Keratinocyte (primary cell): Measurements from ENCODE around the gene SLC16A13. TPM values are rescaled to one million over a fixed set of nuclear protein-coding genes. Genes with fewer than 3 reads are reported as not detected.

Experiments
- DNase-seq: peaks from one replicate; pipeline ENCODE4 v3.0.0-alpha.2; 2011; ENCODE audit warnings: low read depth, missing footprints, low spot score
- FAIRE-seq: peaks from 2 replicates; lab custom pipeline; 2011; peaks lifted over from hg19 to GRCh38; lab: Jason Lieb, UNC
- H2AFZ ChIP-seq: 2 replicates; pipeline ENCODE4 v1.6.0; 2012; ENCODE audit warnings: low read length, control low read depth, inconsistent platforms; ENCODE audit not compliant: control insufficient read depth
- H3K27ac ChIP-seq: 2 replicates; pipeline ENCODE4 v1.5.1; 2011; ENCODE audit warnings: low read length; ENCODE audit not compliant: control insufficient read depth, insufficient read depth
- H3K27me3 ChIP-seq: 3 replicates; pipeline ENCODE4 v1.6.0; 2011; ENCODE audit warnings: low read length; ENCODE audit not compliant: control insufficient read depth, insufficient read depth; ENCODE audit errors: extremely low read depth
- H3K36me3 ChIP-seq, 2 experiments: 2 replicates in 1 of 2; 3 replicates in 1 of 2; pipeline ENCODE4 v1.5.1; 2011; ENCODE audit warnings: low read length in 2 of 2, mild to moderate bottlenecking in 1 of 2; ENCODE audit not compliant: control insufficient read depth in 2 of 2, insufficient read depth in 2 of 2; ENCODE audit errors: extremely low read depth in 1 of 2
- H3K4me1 ChIP-seq: 3 replicates; pipeline ENCODE4 v1.5.1; 2011; ENCODE audit warnings: low read length; ENCODE audit not compliant: control insufficient read depth, insufficient read depth; ENCODE audit errors: extremely low read depth
- H3K4me2 ChIP-seq: 3 replicates; pipeline ENCODE4 v1.6.0; 2011; ENCODE audit warnings: low read depth, low read length; ENCODE audit not compliant: control insufficient read depth, insufficient read depth; ENCODE audit errors: extremely low read depth
- H3K4me3 ChIP-seq, 3 experiments: fragments of 200-600 bp in 1 of 3; sonication (generic) in 1 of 3; 2 replicates in 2 of 3; 3 replicates in 1 of 3; pipeline ENCODE4 v1.5.1; 2011 to 2016; ENCODE audit warnings: low read length in 3 of 3, mild to moderate bottlenecking in 3 of 3, control low read depth in 2 of 3, inconsistent platforms in 1 of 3, low read depth in 1 of 3, mixed read lengths in 1 of 3, mixed run types in 1 of 3, moderate library complexity in 1 of 3; ENCODE audit not compliant: control insufficient read depth in 2 of 3, insufficient read depth in 2 of 3; ENCODE audit errors: extremely low read depth in 1 of 3
- H3K79me2 ChIP-seq: 2 replicates; pipeline ENCODE4 v1.6.0; 2012; ENCODE audit warnings: low read length; ENCODE audit not compliant: control insufficient read depth, insufficient read depth
- H3K9ac ChIP-seq: 3 replicates; pipeline ENCODE4 v1.6.0; 2011; ENCODE audit warnings: low read length; ENCODE audit not compliant: control insufficient read depth, insufficient read depth; ENCODE audit errors: extremely low read depth
- H3K9me1 ChIP-seq: 3 replicates; pipeline ENCODE4 v1.6.0; 2011; ENCODE audit warnings: low read length; ENCODE audit not compliant: control insufficient read depth, insufficient read depth; ENCODE audit errors: extremely low read depth
- H3K9me3 ChIP-seq: 2 replicates; pipeline ENCODE4 v1.5.1; 2012; ENCODE audit warnings: low read depth, low read length; ENCODE audit not compliant: control insufficient read depth
- H4K20me1 ChIP-seq: 3 replicates; pipeline ENCODE4 v1.6.0; 2011; ENCODE audit warnings: low read length; ENCODE audit not compliant: control insufficient read depth, insufficient read depth; ENCODE audit errors: extremely low read depth
- EZH2 ChIP-seq: IDR thresholded peaks from one replicate; pipeline ENCODE4 v1.6.1; 2012; ENCODE audit warnings: inconsistent platforms, mild to moderate bottlenecking, low read length, moderate library complexity
- dilution Hi-C: fragments of 300-500 bp; cut with MboI; formaldehyde crosslinking; loops from one replicate; pipeline ENCODE4 v1.7.0; 2020; ENCODE audit warnings: low sequenced_read_pairs; ENCODE audit not compliant: extremely low pct_ligation_motif_present
- polyA plus RNA-seq, 5 experiments: library from polyadenylated mRNA; depleted of rRNA in 3 of 5; stranded (reverse) in 3 of 5; stranded (forward) in 1 of 5; unstranded in 1 of 5; fragments of >200 nt; gene quantifications; 1 replicate in 1 of 5; 2 replicates in 3 of 5; 3 replicates in 1 of 5; pipeline versions ENCODE4 v1.2.1 to v1.2.3, GENCODE V29; 2011 to 2012; ENCODE audit warnings: missing spikeins in 2 of 5, low read depth in 1 of 5, low replicate concordance in 1 of 5
- TF ChIP-seq, protein P1 (sequence below), 3 experiments: IDR thresholded peaks in 1 of 3; conservative IDR thresholded peaks in 1 of 3; optimal IDR thresholded peaks in 1 of 3; 2 replicates in 2 of 3; 3 replicates in 1 of 3; pipeline versions ENCODE3 to v1.5.1; 2011; ENCODE audit warnings: low read length in 3 of 3, mild to moderate bottlenecking in 3 of 3, moderate library complexity in 2 of 3, control low read depth in 1 of 3, inconsistent platforms in 1 of 3; ENCODE audit not compliant: insufficient read depth in 2 of 3; ENCODE audit errors: extremely low read depth in 1 of 3

Gene SLC16A13
- polyA plus RNA-seq, 1 donor (not counting 4 experiments of a cell fraction or from before 2014, with no cell fraction given): 2.7 TPM

- FAIRE-seq (no peak), DNase-seq (no peak)
- no peak for TF ChIP-seq EZH2
- TF ChIP-seq, protein P1, sequence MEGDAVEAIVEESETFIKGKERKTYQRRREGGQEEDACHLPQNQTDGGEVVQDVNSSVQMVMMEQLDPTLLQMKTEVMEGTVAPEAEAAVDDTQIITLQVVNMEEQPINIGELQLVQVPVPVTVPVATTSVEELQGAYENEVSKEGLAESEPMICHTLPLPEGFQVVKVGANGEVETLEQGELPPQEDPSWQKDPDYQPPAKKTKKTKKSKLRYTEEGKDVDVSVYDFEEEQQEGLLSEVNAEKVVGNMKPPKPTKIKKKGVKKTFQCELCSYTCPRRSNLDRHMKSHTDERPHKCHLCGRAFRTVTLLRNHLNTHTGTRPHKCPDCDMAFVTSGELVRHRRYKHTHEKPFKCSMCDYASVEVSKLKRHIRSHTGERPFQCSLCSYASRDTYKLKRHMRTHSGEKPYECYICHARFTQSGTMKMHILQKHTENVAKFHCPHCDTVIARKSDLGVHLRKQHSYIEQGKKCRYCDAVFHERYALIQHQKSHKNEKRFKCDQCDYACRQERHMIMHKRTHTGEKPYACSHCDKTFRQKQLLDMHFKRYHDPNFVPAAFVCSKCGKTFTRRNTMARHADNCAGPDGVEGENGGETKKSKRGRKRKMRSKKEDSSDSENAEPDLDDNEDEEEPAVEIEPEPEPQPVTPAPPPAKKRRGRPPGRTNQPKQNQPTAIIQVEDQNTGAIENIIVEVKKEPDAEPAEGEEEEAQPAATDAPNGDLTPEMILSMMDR (optimal IDR thresholded peaks at IDR 0.05 in 1 of 3, IDR thresholded peaks at IDR 0.05 in 1 of 3, conservative IDR thresholded peaks at IDR 0.05 in 1 of 3; ENCODE audit: extremely low read depth in 1 of 3, insufficient read depth in 2 of 3, low read length in 3 of 3): no peak
- peaks cover 25% of the 10 kb centered on the region for H3K4me1 ChIP-seq
- H3K9me1 ChIP-seq: peaks cover 2% of the 10 kb centered on the region
- no peaks in the 10 kb centered on the region for H3K27me3 ChIP-seq
- dilution Hi-C loops: no loop called here
- no peak overlapping the region for H2AFZ ChIP-seq
- H3K9ac ChIP-seq: peak overlapping the region; percentile 99
- H3K79me2 ChIP-seq: peaks cover 52% of the 10 kb centered on the region
- H3K9me3 ChIP-seq: no peaks in the 10 kb centered on the region
- H3K4me2 ChIP-seq: peak overlapping the region; percentile 100
- H4K20me1 ChIP-seq: no peaks in the 10 kb centered on the region
- H3K27ac ChIP-seq: peak overlapping the region; percentile 100
- peaks cover 6 to 10% of the 10 kb centered on the region in 2 experiments for H3K36me3 ChIP-seq
- H3K4me3 ChIP-seq: peak overlapping the region; percentile 56 to 99 (median 98)
These were observed 24.4 kb upstream of the SLC16A13 start for GRCh38 chr17:7011415-7011814.

GRCh38 chr17:7011942-7012254 lies 23.9 kb upstream of the SLC16A13 start:
- peaks cover 8 to 11% of the 10 kb centered on the region in 2 experiments for H3K36me3 ChIP-seq
- H2AFZ ChIP-seq: peak overlapping the region; percentile 96
- H3K9me1 ChIP-seq: peaks cover 2% of the 10 kb centered on the region
- TF ChIP-seq EZH2: no peak
- TF ChIP-seq, protein P1 (optimal IDR thresholded peaks at IDR 0.05 in 1 of 3, IDR thresholded peaks at IDR 0.05 in 1 of 3, conservative IDR thresholded peaks at IDR 0.05 in 1 of 3; ENCODE audit: extremely low read depth in 1 of 3, insufficient read depth in 2 of 3, low read length in 3 of 3): no peak
- no peaks in the 10 kb centered on the region for H3K9me3 ChIP-seq
- peak overlapping the region; percentile 99 for H3K9ac ChIP-seq
- DNase-seq (no peak), FAIRE-seq (no peak)
- no peaks in the 10 kb centered on the region for H3K27me3 ChIP-seq
- H3K4me1 ChIP-seq: peaks cover 25% of the 10 kb centered on the region
- dilution Hi-C loops: no loop called here
- H3K79me2 ChIP-seq: peaks cover 51% of the 10 kb centered on the region
- H3K4me3 ChIP-seq: peak overlapping the region; percentile 56 to 99 (median 98)
- H3K4me2 ChIP-seq: peak overlapping the region; percentile 100
- H4K20me1 ChIP-seq: no peaks in the 10 kb centered on the region
- peak overlapping the region; percentile 100 for H3K27ac ChIP-seq
